Astrocyte (in vitro differentiated cells and primary cell): ENCODE measurements around the gene KIF5A.

ENCODE experiments used
- CTCF ChIP-seq: IDR thresholded peaks from 2 replicates; pipeline ENCODE4 v1.5.1; 2011; ENCODE audit warnings: low read depth, mild to moderate bottlenecking, inconsistent platforms, low read length, moderate library complexity; ENCODE audit not compliant: insufficient read depth
- EZH2 ChIP-seq: IDR thresholded peaks from 2 replicates; pipeline ENCODE4 v1.6.1; 2012; ENCODE audit warnings: mild to moderate bottlenecking, low read length, inconsistent platforms; ENCODE audit not compliant: insufficient read depth

- no peak for TF ChIP-seq CTCF
- TF ChIP-seq EZH2 = no peak
Observed at GRCh38 chr12:57500213-57500612, 49.6 kb upstream of the KIF5A start.
